ENCODE data around the gene TLE7.

The TLE7 gene

DNA sequence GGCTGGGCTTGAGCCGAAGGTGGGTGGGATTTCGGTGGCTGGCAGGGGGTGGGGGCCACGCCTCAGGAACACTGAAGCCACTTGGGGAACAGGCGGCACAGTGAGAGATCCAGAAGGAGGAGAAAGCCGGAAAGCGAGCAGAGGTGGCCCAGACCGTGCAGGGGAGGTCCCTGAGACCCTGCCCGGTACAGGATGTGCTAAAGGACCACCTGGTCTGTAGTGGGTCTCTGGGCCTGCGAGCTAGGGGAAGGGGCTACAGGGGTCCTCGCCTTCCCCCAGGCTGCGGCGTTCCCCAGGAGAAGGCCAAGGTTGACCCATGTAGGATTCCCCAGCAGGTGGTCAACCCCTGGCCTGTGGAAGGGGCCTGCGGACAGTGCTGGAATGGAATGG lies at the start of gene TLE7:
Gene TLE7, minus strand, starts transcription at position 4 of the 390 bp plus-strand sequence. CDS start 8,730 bp downstream, outside the sequence.
- DNase-seq = no peak

DNA sequence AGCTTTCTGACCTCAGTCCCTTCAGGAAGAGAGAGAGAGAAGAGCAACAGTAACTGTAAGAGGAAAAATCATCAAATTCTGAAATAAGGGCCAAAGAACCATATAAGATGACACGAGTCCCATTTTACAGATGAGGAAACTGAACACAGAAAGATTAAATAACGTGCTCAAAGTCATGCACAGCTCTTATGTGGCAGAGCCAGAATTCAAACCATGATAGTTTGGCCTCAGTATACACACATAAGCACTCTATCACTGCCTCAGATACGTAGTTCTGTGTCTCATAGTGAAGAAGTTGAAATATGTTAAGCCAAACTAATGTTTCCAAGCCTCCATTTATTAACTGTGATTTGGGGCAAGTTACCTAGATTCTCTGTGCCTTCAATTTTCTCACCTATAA lies 49.2 kb upstream of the TLE7 start:
- DNase-seq = no peak

DNA sequence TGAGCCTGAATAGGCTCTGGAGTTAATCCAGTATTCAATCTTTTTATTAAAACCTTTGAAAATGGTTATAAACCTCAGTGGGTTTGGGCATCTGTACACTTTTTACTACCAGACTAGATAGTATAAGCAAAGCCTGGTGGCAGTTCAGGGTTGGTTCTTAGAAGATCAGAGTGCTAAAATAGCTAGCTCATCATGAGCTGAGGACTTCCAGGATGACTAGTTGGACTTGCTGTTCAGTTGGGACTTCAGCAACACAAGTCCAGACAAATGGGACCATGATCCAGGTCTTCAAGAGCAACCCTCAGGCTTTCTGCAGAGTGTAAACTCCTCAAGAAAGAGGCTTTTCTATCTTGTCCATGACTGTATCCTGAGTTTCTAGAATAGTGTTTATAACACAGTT lies 48.5 kb upstream of the TLE7 start:
- no peak for DNase-seq

DNA sequence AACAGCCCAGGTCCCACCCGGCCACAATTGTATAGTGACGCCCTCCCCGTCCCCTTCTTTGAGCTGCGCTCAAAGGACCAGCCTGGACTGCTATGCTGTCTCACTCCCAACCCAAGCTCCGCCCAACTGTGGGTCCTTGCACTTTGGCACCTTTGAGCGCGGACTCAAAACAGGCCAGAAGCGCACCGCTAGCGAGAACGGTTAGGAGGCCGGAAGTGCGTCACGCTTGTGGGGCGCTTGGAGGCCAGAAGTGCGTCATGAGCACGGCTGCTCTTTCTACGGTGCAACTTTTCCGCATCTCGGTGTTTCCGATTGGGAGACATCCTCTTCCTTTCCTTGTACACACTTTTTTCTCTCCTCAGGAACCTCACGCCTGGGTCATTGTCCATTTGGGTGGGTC lies 47.3 kb upstream of the TLE7 start, which contains the start of gene ZNF19:
Gene ZNF19, minus strand, starts transcription at position 203 of the 400 bp plus-strand sequence. CDS start 7,210 bp downstream, outside the sequence.
- DNase-seq = no peak

DNA sequence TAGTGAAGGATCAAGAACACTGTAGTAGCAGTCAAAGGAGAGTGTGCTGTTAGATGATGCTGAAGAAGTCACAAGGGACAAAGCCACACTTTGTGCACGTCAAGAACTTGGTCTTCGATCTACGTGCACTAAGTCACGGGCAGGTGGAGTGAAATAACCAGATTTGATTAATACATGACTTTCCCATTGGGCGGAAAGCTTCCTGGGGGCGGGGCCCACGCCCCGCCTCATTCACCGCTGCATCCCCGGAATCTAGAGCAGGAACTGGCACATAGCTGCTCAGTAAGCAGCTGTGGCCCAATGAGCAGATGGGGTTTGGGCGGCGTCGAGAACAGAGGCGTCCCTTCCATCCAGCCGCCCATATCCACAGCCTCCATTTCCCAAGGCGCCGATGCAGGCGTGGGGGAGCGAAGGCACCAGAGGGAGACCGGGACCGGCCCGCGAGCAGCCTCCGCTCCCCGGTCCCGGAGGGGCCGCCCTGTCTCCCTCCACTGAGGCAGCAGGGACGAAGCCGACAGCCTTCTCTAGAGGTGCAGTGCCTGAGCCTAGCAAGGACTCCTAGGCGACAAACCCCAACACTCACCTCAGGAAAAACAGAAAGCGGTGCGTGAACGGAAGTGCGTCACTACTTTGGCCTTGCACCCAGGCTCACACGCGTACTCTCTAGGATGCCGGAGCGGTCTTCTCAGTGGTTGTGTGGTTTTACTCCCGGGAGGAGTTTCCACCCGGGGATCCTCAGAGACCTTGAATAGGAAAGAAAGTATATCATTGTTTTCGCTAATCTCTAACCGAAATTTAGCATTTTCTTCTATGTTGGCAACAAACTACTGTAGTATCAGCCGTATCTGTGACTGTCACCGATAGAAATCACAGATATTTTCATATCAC lies 42.4 kb upstream of the TLE7 start:
- peak; percentile 93 for DNase-seq

DNA sequence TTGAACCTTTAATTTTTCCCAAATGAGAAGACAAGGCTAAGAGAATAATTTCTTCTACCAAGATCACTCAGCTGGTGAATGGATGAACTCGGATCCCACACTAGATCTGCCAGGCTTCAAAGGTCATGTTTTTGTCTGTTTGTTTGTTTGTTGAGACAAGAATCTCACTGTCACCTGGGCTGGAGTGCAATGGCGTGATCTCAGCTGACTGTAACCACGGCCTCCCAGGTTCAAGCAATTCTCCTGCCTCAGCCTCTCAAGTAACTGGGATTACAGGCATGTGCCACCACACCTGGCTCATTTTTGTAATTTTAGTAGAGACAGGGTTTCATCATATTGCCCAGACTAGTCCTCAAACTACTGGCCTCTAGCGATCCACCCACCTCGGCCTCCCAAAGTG lies 40.7 kb upstream of the TLE7 start:
- no peak for DNase-seq

DNA sequence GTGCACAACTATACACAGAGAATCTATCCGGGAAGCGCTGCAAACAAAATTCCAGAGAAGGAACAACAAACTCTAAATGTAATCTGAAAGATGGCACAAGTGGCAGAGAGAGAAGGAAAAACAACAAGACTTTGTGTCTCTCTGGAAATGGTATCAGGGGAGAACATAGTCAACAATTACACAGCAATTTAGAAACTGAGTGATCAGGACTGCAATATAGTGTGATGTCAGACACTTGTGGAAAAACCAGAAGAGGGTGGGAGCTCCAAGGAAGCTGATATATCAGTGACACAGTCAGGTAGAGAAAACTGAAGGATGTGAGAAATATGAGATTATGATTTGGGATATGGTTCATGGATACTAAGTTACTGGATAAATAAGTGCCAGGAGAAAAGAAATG lies 39.1 kb upstream of the TLE7 start:
- DNase-seq = no peak

DNA sequence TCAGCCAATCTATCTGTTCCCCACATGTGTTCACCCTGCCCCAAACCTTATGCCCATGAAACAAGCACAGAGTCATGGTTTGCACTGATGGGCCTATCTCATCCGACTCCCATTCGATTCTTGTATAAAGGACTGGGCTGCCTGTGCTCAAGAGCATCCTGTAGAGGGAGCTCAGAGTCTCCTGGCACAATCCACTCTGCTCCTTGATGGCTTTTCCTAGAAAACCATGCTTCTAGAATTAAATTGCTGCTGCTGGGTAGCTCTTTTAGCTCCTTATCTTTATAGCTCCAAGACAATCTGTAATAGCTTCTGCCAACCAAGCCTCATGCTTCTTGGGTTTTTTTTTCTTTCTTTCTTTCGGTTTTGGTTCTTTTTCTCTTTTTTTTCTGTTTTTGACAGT lies 37.6 kb upstream of the TLE7 start:
- DNase-seq = no peak

DNA sequence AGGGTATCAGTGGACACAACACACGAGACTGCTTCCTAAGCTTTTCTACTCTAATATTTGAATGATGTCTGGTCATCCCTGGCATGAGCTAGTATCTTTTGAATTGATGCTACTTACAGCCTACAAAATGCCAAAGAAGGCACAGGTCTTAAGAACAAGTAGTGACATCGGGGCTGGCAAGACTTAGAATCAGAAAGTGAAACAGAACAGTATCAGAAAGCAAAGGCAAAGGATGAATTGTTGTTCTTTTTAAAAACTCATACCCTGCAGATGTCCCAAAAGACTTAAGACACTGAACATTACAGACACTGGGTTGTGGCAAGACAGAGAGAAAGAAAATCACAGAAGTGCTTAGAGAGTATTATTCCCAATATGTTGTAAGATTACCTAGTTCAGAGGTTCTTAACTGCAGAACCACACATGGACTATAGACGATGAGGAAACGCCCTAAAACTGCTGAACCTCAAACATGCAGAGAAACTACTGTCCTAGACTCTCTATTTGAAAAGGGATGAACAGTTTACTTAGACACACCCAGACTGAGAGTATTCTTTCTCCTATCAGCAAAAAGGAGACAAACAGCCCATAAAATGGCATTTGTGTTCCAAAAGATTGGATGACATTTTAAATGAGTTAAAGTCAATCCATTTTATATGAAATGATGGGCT lies 34.7 kb upstream of the TLE7 start:
- no peak for DNase-seq

DNA sequence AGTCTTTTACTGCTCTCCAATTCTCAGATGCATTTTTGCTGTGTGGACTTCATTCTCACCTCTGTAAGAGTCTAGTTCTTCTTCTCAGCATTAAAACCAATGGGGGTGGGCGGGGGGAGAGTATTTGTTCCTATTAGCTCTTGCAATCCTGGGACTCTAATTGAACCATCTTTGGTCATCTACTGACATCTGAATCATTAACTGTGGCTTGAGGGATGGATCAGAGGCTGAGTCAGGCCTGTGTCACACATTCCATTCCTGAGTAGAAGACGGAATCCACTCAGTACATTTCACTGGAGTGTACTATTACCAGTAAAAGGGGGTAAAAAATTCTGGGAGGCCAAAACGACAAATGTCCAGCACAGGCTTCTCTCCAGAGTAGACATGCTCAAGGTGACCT lies 33.0 kb upstream of the TLE7 start:
- DNase-seq = no peak

DNA sequence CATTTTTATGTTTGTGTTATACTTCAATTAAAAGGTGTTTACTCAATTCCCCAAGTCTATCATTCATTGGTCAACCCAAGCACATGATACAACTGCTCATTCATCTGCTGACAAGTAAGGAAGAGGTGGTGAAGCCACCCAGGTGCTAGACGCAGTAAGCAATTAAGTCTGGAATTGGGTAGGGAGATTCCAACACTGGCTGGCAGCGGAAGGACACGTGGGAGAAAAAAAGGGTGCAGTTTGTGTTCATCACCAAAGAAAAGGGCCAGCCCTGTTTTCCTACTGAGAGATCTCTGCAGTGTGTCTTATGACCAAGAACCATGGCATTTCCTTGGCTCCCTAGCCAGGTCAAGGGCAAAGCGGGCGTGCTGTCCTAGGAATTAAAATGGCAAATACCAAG lies 32.0 kb upstream of the TLE7 start:
- DNase-seq = no peak

DNA sequence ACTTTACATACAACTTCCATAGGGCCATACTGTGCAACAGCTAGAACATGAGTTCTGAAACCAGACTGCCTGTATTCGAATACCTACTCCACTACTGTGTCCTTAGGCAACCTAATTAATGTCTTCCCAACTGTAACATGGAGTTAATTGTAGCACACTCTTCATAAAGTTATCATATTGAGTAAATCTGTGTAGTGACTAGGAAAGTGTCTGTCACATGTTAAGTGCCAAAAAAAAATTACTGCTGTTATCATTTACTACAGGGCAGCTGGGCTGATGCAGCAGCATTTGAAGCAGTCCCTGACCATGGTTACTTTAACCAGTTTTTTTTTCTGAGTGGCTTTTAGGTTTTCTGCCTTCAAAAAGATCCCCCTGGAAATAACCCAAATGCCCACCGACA lies 31.1 kb upstream of the TLE7 start:
- no peak for DNase-seq

DNA sequence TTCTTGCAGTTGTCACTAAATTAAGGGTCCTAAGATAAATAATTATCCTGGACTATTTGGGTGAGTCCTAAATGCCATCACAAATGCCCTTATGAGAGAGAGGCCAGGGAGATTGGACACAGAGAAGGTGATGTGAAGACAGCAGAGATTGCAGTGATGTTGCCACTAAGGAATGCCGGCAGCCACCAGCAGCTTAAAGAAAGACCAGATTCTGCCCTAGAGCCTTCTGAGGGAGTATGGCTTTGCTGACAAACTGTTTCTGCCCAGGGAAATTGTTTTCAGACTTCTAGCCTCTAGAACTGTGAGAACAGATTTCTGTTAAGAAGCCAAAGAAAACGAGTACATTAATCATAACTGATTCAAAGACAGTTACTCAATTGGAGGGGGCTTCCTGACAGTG lies 30.2 kb upstream of the TLE7 start:
- DNase-seq = no peak

DNA sequence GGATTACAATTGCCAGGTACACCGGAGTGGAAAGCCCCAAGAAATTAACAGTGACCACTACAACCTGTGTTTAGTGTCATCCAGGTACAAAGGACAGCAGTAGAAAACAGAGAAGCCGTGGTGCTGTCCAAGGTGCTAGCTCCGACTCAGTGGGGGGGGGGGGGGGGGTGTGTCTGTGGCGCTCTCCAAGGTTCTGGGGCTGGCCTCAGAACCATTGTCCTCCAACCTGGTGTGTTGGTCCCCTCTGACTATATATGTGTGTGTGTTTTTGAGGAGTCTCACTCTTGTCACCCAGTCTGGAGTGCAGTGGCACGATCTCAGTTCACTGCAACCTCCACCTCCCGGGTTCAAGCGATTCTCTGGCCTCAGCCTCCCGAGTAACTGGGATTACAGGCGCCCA lies 26.0 kb upstream of the TLE7 start:
- DNase-seq = peak; percentile 80

DNA sequence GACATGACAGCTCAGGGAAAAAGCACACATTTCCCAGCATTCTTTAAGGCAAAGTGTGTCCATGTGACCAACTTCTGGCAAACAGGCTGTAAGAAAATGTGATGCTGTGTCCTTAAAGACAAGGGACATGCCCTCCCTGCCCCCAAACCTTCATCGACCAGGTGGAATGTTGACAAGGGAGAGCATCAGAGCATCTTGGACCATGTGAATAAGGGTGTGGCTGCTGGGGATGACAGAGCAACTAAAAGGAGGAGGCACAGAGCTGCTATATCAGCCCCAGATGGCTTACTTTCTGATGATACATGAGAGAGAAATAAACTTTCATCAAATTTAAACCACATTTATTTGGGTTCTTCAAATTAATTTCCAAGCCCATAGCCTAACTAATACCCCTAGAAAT lies 22.4 kb upstream of the TLE7 start:
- DNase-seq = no peak

DNA sequence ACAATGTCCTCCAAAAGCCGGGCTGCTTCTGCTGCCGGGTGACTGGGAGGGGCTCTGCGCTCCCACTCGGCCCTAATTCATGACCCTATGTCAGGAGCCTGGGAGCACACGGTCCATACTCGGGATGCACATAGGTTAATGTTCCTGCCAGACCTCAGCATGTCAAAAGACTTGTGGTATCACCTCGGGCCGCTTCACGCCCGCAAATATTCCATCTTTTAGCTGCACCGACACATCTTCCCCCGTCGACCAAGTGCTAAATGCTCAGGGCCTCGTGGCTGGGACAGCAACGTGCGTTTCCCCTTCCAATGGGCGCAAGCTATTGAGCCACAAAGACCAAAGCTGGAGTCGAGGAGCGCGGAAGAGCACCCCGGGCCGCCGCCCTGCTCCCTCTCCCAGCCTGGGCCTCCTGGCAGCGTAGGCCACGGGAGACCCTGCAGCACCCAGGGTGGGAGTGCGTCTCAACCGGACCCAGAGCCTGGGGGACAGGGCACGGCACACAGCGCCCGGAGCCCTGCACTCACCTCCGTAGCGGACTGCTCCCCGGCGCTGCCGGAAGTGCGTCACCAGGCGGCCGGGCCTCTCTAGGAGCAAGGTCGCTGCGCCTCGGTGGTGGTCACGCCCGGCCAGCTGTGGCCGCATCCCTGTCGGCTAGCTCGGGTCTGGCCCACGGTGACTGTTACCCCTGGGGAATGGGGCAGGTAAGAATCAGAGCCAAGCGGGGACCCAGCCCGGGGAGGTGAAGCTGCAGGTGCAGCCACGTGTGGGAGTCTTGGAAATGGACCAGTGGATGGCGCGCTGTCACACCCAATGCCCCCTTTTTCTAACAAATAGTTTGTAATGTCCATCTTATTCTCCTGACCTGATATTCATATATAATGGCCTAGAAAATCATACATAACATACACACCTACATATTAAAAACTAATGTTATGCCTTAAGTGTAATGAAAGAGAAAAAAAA lies 20.1 kb upstream of the TLE7 start, which contains the start of gene ZNF23:
Gene ZNF23, minus strand, starts transcription at position 562 of the 963 bp plus-strand sequence. CDS start 5,451 bp downstream, outside the sequence.
- peak; percentile 90 for DNase-seq

DNA sequence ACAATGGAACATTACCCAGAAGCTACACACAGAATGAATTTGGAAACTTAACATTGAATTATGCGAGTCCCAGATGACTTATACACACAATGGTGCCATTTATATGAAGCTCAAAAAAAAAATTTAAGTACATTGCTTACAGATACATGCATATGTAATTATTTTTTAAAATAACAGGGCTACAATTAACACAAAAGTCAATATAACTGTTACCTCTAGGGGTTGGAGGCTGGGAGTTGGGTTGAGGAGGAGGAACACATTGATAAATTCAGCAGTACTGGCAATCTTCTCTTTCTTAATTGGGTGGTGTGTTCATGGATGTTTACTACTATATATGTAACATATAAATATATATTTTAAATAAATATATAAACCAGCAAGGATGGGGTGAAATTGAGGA lies 19.1 kb upstream of the TLE7 start:
- DNase-seq = no peak

DNA sequence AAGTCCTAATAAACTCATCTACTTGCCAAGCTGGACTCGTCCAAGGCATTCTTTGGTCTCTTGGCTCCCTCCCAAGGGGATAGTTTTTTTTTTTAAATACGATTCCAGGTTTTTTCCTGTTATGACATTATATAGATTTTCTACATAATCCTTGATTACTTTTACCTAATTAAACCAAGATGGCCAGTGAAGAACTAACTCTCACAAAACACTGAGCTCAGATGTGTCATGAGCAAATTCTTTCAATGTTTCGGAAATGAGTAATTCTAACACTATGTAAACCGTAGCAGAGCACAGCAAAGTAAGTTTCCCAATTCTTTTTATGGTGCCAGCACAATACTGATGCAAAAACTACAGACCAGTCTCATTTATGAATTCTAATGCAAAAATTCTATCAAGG lies 18.4 kb upstream of the TLE7 start:
- DNase-seq = no peak

DNA sequence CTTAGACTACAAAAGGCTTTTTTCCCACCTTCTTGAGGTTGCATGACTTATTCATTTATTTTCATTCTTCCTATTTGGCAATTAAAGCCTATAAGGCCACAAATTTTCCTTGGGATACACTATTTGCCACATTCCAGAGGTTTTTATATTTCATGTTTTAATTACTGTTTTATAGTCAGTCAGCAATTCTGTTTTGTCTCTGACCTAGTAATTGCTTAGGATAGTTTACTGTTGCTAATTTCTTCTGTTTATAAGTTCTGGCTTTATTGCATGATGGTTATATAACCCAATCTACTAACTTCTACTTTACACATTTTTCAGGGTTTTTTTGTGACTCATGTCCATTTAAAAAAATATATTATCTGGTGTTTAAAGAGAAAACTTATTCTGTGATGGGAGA lies 17.7 kb upstream of the TLE7 start:
- DNase-seq = no peak

DNA sequence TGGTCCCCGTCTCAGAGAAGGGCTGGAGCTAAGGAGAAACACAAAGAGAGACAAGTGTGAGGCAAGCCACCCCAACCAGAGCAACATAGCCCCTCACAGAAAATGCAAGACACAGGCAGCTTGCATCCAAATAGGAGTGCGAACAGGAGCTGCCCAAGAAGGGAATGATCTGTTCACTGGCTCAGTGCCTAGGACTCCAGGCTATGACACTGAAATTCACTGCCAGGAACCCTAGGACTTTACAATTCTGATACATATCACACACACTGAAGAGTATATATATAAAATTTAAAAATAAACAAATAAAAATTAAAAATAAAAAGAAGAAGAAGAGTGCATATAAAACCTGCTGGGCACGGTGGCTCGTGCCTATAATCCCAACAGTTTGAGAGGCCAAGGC lies 14.9 kb upstream of the TLE7 start:
- no peak for DNase-seq

DNA sequence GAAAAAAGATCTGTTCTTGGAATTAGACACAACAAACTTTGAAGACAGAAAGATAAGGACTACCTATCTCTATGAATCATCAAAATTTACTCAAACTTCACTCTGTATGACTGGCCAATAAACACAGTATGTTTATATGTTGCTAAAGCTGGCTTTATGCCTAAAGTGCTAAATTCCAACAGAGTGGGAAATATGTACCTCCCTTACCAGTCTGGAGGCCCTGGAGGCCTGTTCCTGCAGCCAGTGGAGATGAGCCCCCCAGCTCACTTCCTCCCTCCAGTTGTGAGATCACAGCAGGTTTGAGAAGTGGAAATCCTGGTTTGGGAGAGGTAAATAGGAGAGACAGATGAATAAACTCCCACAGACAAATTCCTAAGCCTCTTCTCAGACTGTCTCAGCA lies 11.2 kb upstream of the TLE7 start:
- DNase-seq = no peak

DNA sequence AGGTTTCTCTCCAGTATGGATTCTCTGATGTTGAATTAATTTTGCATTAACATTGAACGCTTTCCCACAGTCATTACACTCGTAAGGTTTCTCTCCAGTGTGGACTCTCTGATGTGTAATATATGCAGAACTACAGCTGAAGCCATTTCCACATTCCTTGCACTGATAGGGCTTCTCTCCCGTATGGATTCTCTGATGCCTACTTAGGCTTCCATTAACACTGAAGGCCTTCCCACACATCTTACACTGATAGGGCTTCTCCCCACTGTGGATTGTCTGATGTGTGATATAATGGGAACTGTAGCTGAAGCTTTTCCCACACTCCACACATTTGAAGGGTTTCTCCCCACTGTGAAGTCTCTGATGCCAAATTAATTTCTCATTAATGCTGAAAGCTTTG lies 7.2 kb upstream of the TLE7 start:
- no peak for DNase-seq

DNA sequence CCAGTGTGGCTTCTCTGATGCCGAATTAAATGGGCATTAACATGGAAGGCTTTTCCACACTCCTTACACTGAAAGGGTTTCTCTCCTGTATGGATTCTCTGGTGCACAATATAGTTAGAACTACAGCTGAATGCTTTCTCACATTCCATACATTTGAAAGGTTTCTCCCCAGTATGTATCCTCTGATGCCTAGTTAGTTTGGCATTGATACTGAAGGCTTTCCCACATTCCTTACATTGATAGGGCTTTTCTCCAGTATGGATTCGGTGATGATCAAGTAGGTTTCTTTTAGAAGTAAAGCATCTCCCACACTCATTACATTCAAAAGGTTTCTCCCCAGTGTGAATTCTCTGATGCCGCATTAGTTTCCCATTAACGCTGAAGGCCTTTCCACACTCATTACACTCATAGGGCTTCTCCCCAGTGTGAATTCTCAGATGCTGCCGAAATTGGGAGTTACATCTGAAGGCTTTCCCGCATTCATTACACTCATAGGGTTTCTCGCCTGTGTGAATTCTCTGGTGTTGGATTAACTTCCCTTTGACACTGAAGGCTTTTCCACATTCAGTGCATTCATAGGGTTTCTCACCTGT lies 6.5 kb upstream of the TLE7 start:
- no peak for DNase-seq
